ENCODE measurements around the gene FRYL.
A peak's percentile ranks its signal among the peaks of the same experiment; 100 is the strongest.
"Not testable (repeated sequence)": the region's sequence is repeated elsewhere in the genome, so short reads cannot be mapped to it uniquely, and the experiment has no call there.

FRYL gene

DNA sequence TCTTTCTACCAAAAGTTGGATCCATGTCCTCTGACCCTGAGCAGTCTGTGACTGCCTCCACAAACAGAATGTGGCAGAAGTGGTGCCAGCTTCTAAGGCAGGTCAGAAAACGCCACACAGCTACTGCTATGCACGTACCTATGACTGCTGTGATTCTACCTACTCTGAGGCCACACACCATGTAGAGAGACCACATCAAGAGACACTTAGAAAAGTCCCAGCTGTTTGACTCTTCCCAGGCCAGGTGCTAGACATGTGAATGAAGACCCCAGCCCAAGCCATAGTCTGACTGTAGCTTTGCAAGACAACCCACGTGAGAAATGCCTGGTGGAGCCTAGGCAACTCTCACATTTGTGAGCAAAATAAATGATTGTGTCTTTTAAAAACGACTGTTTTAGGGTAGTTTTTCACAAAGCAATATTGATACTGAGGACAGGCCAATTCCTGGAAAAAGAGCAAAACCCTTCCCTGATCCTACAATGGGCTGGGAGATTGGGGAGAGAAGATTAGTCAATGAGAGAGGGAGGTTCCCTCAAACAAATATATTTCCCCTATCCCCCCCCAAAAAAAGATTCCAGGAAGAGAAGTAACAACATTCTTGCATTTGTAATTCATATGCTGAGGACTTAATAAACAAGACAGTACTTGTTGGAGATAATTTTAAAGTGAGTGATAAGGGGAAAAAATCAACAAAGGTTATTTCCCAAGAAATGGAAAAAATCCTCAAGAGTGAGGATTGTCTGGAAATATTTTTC, 33.3 kb downstream of the FRYL start:
- DNase-seq (ENCODE audit: low read depth in 2 of 2): no peak

- DNase-seq (ENCODE audit: low read depth in 2 of 2): not testable (repeated sequence)
These were observed 34.9 kb downstream of the FRYL start for GRCh38 chr4:48745223-48745622.

DNA sequence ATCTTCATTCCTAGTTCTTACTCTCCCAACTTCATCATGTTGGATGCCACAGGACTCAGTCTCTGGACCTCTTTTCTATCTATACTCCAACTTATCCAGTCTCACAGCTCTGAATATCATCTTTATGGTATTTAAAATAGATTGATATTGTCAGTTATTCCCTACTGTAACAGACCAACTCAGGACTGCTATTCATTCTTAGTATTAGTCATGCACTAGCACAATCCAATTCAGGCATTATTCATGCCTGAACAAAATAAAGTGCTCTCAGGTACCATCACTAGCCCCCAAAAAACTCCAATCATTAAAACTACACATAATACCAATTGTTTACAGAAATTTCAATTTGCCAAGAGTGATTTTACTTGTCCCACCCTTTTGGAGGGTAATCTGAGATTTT, 37.7 kb downstream of the FRYL start:
- no peak for DNase-seq (ENCODE audit: low read depth in 2 of 2)

DNA sequence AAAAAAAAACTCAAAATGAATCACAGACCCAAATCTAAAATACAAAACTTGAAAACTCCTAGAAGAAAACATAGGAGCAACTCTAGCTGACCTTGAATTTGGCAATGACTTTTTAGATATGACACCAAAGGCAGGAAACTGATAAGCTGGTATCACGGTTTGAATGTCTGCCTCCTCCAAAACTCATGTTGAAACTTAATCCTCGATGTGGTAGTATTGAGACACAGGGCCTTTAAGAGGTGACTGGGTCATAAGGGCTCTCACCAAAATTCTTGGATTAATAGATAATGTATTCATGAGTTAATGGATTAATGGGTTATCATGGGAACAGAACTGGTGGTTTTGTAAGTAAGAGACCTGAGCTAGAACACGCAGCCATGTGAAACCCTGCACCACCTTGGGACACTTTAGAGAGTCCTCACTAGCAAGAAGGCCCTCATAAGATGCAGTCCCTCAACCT, 40.5 kb downstream of the FRYL start:
- DNase-seq (ENCODE audit: low read depth in 2 of 2): no peak

DNA sequence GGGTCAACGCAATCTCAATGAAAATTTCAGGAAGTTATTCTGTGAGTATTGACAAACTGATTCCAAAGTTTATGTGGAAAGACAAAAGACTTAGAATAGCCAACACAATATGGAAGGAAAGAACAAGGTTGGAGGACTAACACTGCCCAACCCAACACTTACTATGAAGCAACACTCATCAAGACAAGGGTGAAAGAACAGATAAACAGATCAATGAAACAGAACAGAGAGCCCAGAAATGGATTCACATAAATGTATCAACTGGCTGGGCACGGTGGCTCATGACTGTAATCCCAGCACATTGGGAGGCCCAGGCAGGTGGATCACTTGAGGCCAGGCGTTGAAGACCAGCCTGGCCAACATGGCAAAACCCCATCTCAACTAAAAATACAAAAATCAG, 41.2 kb downstream of the FRYL start:
- no peak for DNase-seq (ENCODE audit: low read depth in 2 of 2)

- peak in 1 of 2 donors; percentile 46 for DNase-seq (ENCODE audit: low read depth in 2 of 2)
These were observed 51.1 kb downstream of the FRYL start for GRCh38 chr4:48728906-48729496.

DNA sequence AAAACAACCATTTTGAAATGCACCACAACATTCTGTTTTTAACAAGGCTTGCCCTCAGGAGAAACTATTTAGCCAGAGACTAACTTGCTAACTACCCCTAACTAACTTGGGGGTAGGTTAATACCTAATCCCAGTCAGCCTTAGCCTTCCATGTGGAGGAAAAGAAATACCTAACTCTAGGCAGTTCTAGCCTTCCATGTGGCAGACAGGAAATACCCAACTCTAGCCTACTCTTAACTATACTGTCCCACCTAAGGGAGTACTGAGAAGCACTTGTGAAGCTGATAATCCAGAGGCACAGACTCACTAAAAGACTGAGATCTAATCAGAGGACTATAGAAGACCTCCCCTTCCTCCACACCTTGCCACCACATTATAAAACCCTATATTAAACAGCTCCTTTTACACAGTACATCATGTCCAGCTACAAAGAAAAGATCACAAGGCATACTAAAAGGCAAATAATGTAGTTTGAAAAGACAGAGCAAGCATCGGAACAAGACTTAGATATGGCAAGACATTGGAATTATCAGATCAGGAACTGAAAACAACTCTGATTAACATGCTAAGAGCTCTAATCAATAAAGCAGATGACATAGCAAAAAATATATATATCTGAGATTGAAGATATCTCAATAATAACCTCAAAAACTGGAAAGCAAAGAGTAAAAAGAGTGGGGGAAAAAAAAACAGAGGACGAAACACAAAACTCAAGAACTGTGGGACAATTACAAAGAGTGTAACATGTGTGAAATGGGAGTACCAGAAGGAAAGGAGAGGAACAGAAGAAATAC, 52.2 kb downstream of the FRYL start:
- DNase-seq (ENCODE audit: low read depth in 2 of 2): no peak

DNA sequence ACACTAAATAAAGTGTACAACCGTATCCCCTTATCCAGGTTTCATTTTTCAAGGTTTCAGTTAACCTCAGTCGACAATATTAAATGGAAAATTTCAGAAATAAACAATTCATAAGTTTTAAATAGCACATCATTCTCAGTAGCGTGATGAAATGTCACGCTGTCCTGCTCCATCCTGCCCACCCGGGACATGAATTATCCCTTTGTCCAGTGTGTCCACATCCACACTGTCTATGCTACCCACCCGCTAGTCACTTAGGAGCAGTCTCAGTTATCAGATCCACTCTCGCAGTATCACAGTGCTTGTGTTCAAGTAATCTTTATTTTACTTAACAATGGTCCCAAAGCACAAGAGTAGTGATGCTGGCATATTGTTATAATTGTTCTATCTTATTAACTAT, 54.7 kb downstream of the FRYL start:
- no peak for DNase-seq (ENCODE audit: low read depth in 2 of 2)

DNA sequence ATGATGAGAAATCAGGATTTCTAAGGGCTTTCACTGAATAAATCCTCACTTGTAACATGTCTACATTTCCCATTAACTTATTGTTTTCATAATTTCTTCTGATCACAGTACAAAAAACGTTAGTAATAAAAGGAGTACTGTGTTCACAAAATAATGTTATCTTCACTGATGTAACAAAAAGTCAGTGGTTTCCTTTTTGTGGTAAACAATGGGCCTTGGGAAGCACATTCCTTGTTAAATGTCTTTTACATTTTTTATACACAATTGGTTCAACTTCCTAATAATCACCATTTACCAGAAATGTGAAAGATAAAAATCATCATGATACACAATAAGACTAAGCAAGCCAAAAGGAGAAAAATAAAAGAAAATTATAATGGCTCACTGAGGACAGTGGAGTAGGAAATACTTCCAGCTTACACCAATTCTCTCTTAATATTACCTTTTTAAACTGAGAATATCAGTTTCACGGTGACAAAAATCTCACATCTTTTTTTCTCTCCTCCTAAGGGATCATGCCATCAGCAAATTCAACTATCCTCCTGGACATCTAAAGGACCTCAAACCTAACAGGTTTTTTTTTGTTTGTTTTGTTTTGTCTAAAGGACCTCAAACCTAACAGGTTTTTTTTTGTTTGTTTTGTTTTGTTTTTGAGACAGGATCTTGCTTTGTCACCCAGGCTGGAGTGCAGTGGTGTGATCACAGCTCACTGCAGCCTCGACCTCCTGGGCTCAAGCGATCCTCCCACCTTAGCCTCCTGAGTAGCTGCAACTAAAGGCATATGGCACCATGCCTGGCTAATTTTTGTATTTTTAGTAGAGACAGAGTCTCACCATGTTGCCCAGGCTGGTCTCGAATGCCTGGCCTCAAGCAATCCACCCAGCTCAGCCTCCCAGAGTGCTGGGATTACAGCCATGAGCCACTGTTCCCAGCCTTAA, 57.3 kb downstream of the FRYL start:
- no peak for DNase-seq (ENCODE audit: low read depth in 2 of 2)

GRCh38 chr4:48720459-48720858, 59.6 kb downstream of the FRYL start:
- DNase-seq (ENCODE audit: low read depth in 2 of 2): no peak

- DNase-seq (ENCODE audit: low read depth in 2 of 2): no peak
These were observed 61.1 kb downstream of the FRYL start for GRCh38 chr4:48718818-48719465.

DNA sequence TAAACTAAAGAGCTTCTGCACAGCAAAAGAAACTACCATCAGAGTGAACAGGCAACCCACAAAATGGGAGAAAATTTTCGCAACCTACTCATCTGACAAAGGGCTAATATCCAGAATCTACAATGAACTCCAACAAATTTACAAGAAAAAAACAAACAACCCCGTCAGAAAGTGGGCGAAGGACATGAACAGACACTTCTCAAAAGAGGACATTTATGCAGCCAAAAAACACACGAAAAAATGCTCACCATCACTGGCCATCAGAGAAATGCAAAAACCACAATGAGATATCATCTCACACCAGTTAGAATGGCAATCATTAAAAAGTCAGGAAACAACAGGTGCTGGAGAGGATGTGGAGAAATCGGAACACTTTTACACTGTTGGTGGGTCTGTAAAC, 63.8 kb downstream of the FRYL start:
- DNase-seq (ENCODE audit: low read depth in 2 of 2): not testable (repeated sequence)

- no peak for DNase-seq (ENCODE audit: low read depth in 2 of 2)
These were observed 69.5 kb downstream of the FRYL start for GRCh38 chr4:48710446-48711209.

GRCh38 chr4:48709901-48710300, 70.2 kb downstream of the FRYL start:
- DNase-seq (ENCODE audit: low read depth in 2 of 2): no peak

- no peak for DNase-seq (ENCODE audit: low read depth in 2 of 2)
These were observed 71.5 kb downstream of the FRYL start for GRCh38 chr4:48708610-48709009.

DNA sequence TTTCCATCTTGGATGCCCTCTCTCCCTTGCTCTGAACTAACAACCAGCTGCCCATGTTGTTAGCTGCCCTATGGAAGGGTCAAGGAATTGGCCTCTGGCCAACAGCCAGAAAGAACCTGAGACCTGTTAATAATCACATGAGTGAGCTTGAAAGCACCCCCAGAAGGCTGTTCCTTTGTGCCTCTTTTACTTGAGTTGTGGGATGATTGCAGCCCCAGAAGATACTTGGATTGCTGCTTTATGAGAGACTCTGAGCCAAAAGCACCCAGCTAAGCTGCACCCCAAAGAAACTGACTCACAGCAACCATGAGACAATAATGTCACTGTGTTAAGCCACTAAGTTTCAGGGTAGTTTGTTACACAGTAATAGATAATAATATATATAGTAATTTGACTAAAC, 73.3 kb downstream of the FRYL start:
- no peak for DNase-seq (ENCODE audit: low read depth in 2 of 2)

DNA sequence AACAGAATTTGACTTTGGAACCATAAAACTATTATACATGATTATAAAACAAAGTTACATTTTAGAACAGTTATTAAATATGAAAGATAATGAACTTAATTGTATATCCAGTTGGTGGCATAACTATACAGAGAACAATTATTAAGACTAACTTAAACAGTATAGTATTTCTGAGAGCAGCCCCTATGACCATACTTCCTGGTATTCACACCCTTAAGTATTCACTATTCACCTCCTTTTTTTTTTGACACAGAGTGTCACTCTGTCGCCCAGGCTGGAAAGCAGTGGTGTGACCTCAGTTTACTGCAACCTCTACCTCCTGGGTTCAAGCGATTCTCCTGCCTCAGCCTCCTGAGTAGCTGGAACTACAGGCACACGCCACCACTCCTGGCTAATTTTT, 74.5 kb downstream of the FRYL start:
- no peak for DNase-seq (ENCODE audit: low read depth in 2 of 2)

GRCh38 chr4:48704091-48704802, 75.8 kb downstream of the FRYL start:
- no peak for DNase-seq (ENCODE audit: low read depth in 2 of 2)

- no peak for DNase-seq (ENCODE audit: low read depth in 2 of 2)
These were observed 80.6 kb downstream of the FRYL start for GRCh38 chr4:48699475-48699874.
